T-helper 1 cell treated with Interleukin-12 subunit alpha and Interleukin-12 subunit beta and Interleukin-4 antibody, amounts not matched to agents 30 μg/mL and 1 μg/mL, for 36 hours (primary cell): ENCODE results near the gene NMNAT2.

Experiments used
- H3K27ac Mint-ChIP-seq: one replicate; pipeline ENCODE4 v1.8.0; 2021; ENCODE audit warnings: mild to moderate bottlenecking, mixed read lengths
- H3K27me3 Mint-ChIP-seq: one replicate; pipeline ENCODE4 v1.8.0; 2021; ENCODE audit warnings: low read depth, mixed read lengths
- H3K36me3 Mint-ChIP-seq: one replicate; pipeline ENCODE4 v1.8.0; 2021; ENCODE audit warnings: low read depth, mixed read lengths
- H3K4me1 Mint-ChIP-seq: one replicate; pipeline ENCODE4 v1.8.0; 2021; ENCODE audit warnings: low read depth, mixed read lengths
- H3K4me3 Mint-ChIP-seq: one replicate; pipeline ENCODE4 v1.8.0; 2021; ENCODE audit warnings: mild to moderate bottlenecking, moderate library complexity, mixed read lengths
- H3K9me3 Mint-ChIP-seq: one replicate; pipeline ENCODE4 v1.8.0; 2021; ENCODE audit warnings: mixed read lengths

The NMNAT2 gene

GRCh38 chr1:183234660-183235476 is 183.3 kb downstream of the NMNAT2 start:
- Mint-ChIP-seq H3K27me3 (no peaks in the 10 kb centered on the region), H3K4me1 (no peaks in the 10 kb centered on the region), H3K36me3 (no peaks in the 10 kb centered on the region), H3K27ac (no peak overlapping the region), H3K4me3 (no peak overlapping the region), H3K9me3 (no peaks in the 10 kb centered on the region)

GRCh38 chr1:183233113-183233512 is 185.1 kb downstream of the NMNAT2 start:
- no peaks in the 10 kb centered on the region for H3K36me3 Mint-ChIP-seq
- H3K4me3 Mint-ChIP-seq = no peak overlapping the region
- no peaks in the 10 kb centered on the region for H3K4me1 Mint-ChIP-seq
- no peaks in the 10 kb centered on the region for H3K27me3 Mint-ChIP-seq
- no peaks in the 10 kb centered on the region for H3K9me3 Mint-ChIP-seq
- no peak overlapping the region for H3K27ac Mint-ChIP-seq

- Mint-ChIP-seq H3K4me3 (no peak overlapping the region), H3K36me3 (no peaks in the 10 kb centered on the region), H3K4me1 (peaks cover 6% of the 10 kb centered on the region), H3K9me3 (no peaks in the 10 kb centered on the region), H3K27ac (no peak overlapping the region), H3K27me3 (no peaks in the 10 kb centered on the region)
Measured at GRCh38 chr1:183231545-183231944, 186.6 kb downstream of the NMNAT2 start.

- H3K27me3 Mint-ChIP-seq = no peaks in the 10 kb centered on the region
- H3K4me3 Mint-ChIP-seq = no peak overlapping the region
- H3K36me3 Mint-ChIP-seq = no peaks in the 10 kb centered on the region
- peaks cover 6% of the 10 kb centered on the region for H3K4me1 Mint-ChIP-seq
- H3K27ac Mint-ChIP-seq = no peak overlapping the region
- H3K9me3 Mint-ChIP-seq = no peaks in the 10 kb centered on the region
Measured at GRCh38 chr1:183230413-183230812, 187.8 kb downstream of the NMNAT2 start.

- no peak overlapping the region for H3K4me3 Mint-ChIP-seq
- H3K27ac Mint-ChIP-seq = no peak overlapping the region
- H3K4me1 Mint-ChIP-seq = peaks cover 6% of the 10 kb centered on the region
- no peaks in the 10 kb centered on the region for H3K27me3 Mint-ChIP-seq
- H3K9me3 Mint-ChIP-seq = no peaks in the 10 kb centered on the region
- H3K36me3 Mint-ChIP-seq = no peaks in the 10 kb centered on the region
Measured at GRCh38 chr1:183228347-183229220, 189.6 kb downstream of the NMNAT2 start.

- H3K27ac Mint-ChIP-seq = no peak overlapping the region
- H3K27me3 Mint-ChIP-seq = no peaks in the 10 kb centered on the region
- H3K4me3 Mint-ChIP-seq = no peak overlapping the region
- no peaks in the 10 kb centered on the region for H3K9me3 Mint-ChIP-seq
- no peaks in the 10 kb centered on the region for H3K36me3 Mint-ChIP-seq
- H3K4me1 Mint-ChIP-seq = peaks cover 6% of the 10 kb centered on the region
Measured at GRCh38 chr1:183227422-183228346, 190.5 kb downstream of the NMNAT2 start.

- no peaks in the 10 kb centered on the region for H3K36me3 Mint-ChIP-seq
- peaks cover 6% of the 10 kb centered on the region for H3K4me1 Mint-ChIP-seq
- no peaks in the 10 kb centered on the region for H3K27me3 Mint-ChIP-seq
- no peaks in the 10 kb centered on the region for H3K9me3 Mint-ChIP-seq
- H3K27ac Mint-ChIP-seq = no peak overlapping the region
- H3K4me3 Mint-ChIP-seq = no peak overlapping the region
Measured at GRCh38 chr1:183226963-183227362, 191.2 kb downstream of the NMNAT2 start.

- Mint-ChIP-seq H3K4me3 (no peak overlapping the region), H3K4me1 (peaks cover 6% of the 10 kb centered on the region), H3K9me3 (no peaks in the 10 kb centered on the region), H3K36me3 (no peaks in the 10 kb centered on the region), H3K27me3 (no peaks in the 10 kb centered on the region), H3K27ac (no peak overlapping the region)
Measured at GRCh38 chr1:183226361-183226760, 191.8 kb downstream of the NMNAT2 start.

- H3K9me3 Mint-ChIP-seq = no peaks in the 10 kb centered on the region
- H3K4me1 Mint-ChIP-seq = peaks cover 20% of the 10 kb centered on the region
- H3K27me3 Mint-ChIP-seq = no peaks in the 10 kb centered on the region
- no peaks in the 10 kb centered on the region for H3K36me3 Mint-ChIP-seq
- H3K4me3 Mint-ChIP-seq = no peak overlapping the region
- no peak overlapping the region for H3K27ac Mint-ChIP-seq
Measured at GRCh38 chr1:183223467-183223866, 194.7 kb downstream of the NMNAT2 start.

GRCh38 chr1:183222909-183223308 is 195.3 kb downstream of the NMNAT2 start:
- H3K36me3 Mint-ChIP-seq = no peaks in the 10 kb centered on the region

GRCh38 chr1:183219616-183220009 is 198.6 kb downstream of the NMNAT2 start:
- H3K36me3 Mint-ChIP-seq = no peaks in the 10 kb centered on the region
- no peak overlapping the region for H3K4me3 Mint-ChIP-seq
- peaks cover 14% of the 10 kb centered on the region for H3K4me1 Mint-ChIP-seq
- H3K9me3 Mint-ChIP-seq = no peaks in the 10 kb centered on the region
- no peak overlapping the region for H3K27ac Mint-ChIP-seq
- H3K27me3 Mint-ChIP-seq = peaks cover 11% of the 10 kb centered on the region

More at GRCh38 chr1:183222909-183223308, 195.3 kb downstream of the NMNAT2 start:
- no peak overlapping the region for H3K4me3 Mint-ChIP-seq
- no peak overlapping the region for H3K27ac Mint-ChIP-seq
- peaks cover 20% of the 10 kb centered on the region for H3K4me1 Mint-ChIP-seq
- H3K9me3 Mint-ChIP-seq = no peaks in the 10 kb centered on the region
- H3K27me3 Mint-ChIP-seq = no peaks in the 10 kb centered on the region

- Mint-ChIP-seq H3K9me3 (no peaks in the 10 kb centered on the region), H3K27ac (no peak overlapping the region), H3K4me1 (peaks cover 14% of the 10 kb centered on the region), H3K4me3 (no peak overlapping the region), H3K36me3 (no peaks in the 10 kb centered on the region), H3K27me3 (peaks cover 16% of the 10 kb centered on the region)
Measured at GRCh38 chr1:183218971-183219615, 199.1 kb downstream of the NMNAT2 start.

- H3K36me3 Mint-ChIP-seq = no peaks in the 10 kb centered on the region
- peaks cover 14% of the 10 kb centered on the region for H3K4me1 Mint-ChIP-seq
- peaks cover 17% of the 10 kb centered on the region for H3K27me3 Mint-ChIP-seq
- H3K9me3 Mint-ChIP-seq = no peaks in the 10 kb centered on the region
- no peak overlapping the region for H3K4me3 Mint-ChIP-seq
- H3K27ac Mint-ChIP-seq = no peak overlapping the region
Measured at GRCh38 chr1:183218027-183218618, 200.1 kb downstream of the NMNAT2 start.
